OCI-LY1 (cell line): ENCODE measurements around the gene SYNPO2.

Experiments
- H2AFZ ChIP-seq: fragments of 200-600 bp; sonication (generic), shearing (Covaris generic); 2 replicates; pipeline ENCODE4 v1.6.0; 2014; ENCODE audit warnings: antibody characterized with exemption, mild to moderate bottlenecking, low read length
- H3F3A ChIP-seq: fragments of 200-600 bp; sonication (generic), shearing (Covaris generic); 2 replicates; pipeline ENCODE4 v1.6.0; 2014; ENCODE audit warnings: mild to moderate bottlenecking, antibody characterized with exemption, low read length, moderate library complexity; ENCODE audit not compliant: insufficient read depth
- H3K27ac ChIP-seq: fragments of 200-600 bp; sonication (generic); 2 replicates; pipeline ENCODE4 v1.5.1; 2014; ENCODE audit warnings: low read length, mixed run types, mild to moderate bottlenecking, low read depth; ENCODE audit not compliant: poor library complexity, severe bottlenecking
- H3K27me3 ChIP-seq: fragments of 200-600 bp; sonication (generic); 2 replicates; pipeline ENCODE4 v1.6.0; 2014; ENCODE audit warnings: antibody characterized with exemption, mild to moderate bottlenecking, low read length, moderate library complexity; ENCODE audit not compliant: insufficient read depth
- H3K36me3 ChIP-seq: fragments of 200-600 bp; sonication (generic); 2 replicates; pipeline ENCODE4 v1.6.1; 2014; ENCODE audit warnings: mild to moderate bottlenecking, antibody characterized with exemption, low read length, moderate library complexity, mixed read lengths; ENCODE audit not compliant: insufficient read depth
- H3K4me1 ChIP-seq: fragments of 200-600 bp; sonication (generic); 2 replicates; pipeline ENCODE4 v1.5.1; 2014; ENCODE audit warnings: mild to moderate bottlenecking, low read length, moderate library complexity; ENCODE audit not compliant: insufficient read depth, severe bottlenecking
- H3K4me2 ChIP-seq: fragments of 200-600 bp; sonication (generic), shearing (Covaris generic); 2 replicates; pipeline ENCODE4 v1.6.1; 2014; ENCODE audit warnings: low read length
- H3K4me3 ChIP-seq: fragments of 200-600 bp; sonication (generic); 2 replicates; pipeline ENCODE4 v1.5.1; 2014; ENCODE audit warnings: low read length, low read depth, mild to moderate bottlenecking, mixed read lengths; ENCODE audit not compliant: poor library complexity, severe bottlenecking
- H3K79me2 ChIP-seq: fragments of 200-600 bp; shearing (Covaris generic); 2 replicates; pipeline ENCODE4 v1.6.1; 2016; ENCODE audit warnings: mixed run types, low read length, mixed read lengths; ENCODE audit not compliant: insufficient read depth
- H3K9ac ChIP-seq: fragments of 200-600 bp; sonication (generic), shearing (Covaris generic); 2 replicates; pipeline ENCODE4 v1.6.1; 2014; ENCODE audit warnings: mild to moderate bottlenecking, low read length, mixed read lengths
- H3K9me2 ChIP-seq: fragments of 200-600 bp; sonication (generic), shearing (Covaris generic); 2 replicates; pipeline ENCODE4 v1.6.1; 2014; ENCODE audit warnings: low read depth, mild to moderate bottlenecking, low read length, mixed read lengths
- H3K9me3 ChIP-seq: fragments of 200-600 bp; shearing (Covaris generic); 2 replicates; pipeline ENCODE4 v1.6.1; 2014; ENCODE audit warnings: low read length, mixed read lengths
- H4K20me1 ChIP-seq: fragments of 200-600 bp; sonication (generic), shearing (Covaris generic); 2 replicates; pipeline ENCODE4 v1.6.0; 2016; ENCODE audit warnings: mild to moderate bottlenecking, low read length; ENCODE audit not compliant: insufficient read depth
- CTCF ChIP-seq: fragments of 200-600 bp; sonication (generic), shearing (Covaris generic); IDR thresholded peaks from 2 replicates; pipeline ENCODE4 v1.5.1; 2017; ENCODE audit warnings: mild to moderate bottlenecking, antibody characterized with exemption, low read length, moderate library complexity, mixed read lengths
- EZH2 ChIP-seq: fragments of 200-600 bp; sonication (generic), shearing (Covaris generic); IDR thresholded peaks from 2 replicates; pipeline ENCODE4 v1.8.0; 2017; ENCODE audit warnings: borderline replicate concordance, mixed run types, mild to moderate bottlenecking, antibody characterized with exemption, low read length, moderate library complexity, mixed read lengths

SYNPO2 gene

GRCh38 chr4:118941149-118941548 lies 52.5 kb downstream of the SYNPO2 start:
- Histone ChIP-seq H4K20me1 (no peaks in the 10 kb centered on the region), H2AFZ (no peak overlapping the region), H3K9ac (no peak overlapping the region), H3K4me3 (no peak overlapping the region), H3K36me3 (no peaks in the 10 kb centered on the region), H3K9me2 (no peaks in the 10 kb centered on the region), H3K9me3 (no peaks in the 10 kb centered on the region), H3K4me2 (no peak overlapping the region), H3K4me1 (no peaks in the 10 kb centered on the region), H3K79me2 (no peaks in the 10 kb centered on the region), H3F3A (no peaks in the 10 kb centered on the region), H3K27me3 (no peaks in the 10 kb centered on the region), H3K27ac (no peak overlapping the region)
- TF ChIP-seq CTCF (no peak), EZH2 (no peak)

GRCh38 chr4:118941799-118942198 lies 53.1 kb downstream of the SYNPO2 start:
- no peaks in the 10 kb centered on the region for H3K36me3 ChIP-seq
- H3K4me1 ChIP-seq, result no peaks in the 10 kb centered on the region
- no peak overlapping the region for H2AFZ ChIP-seq
- H3F3A ChIP-seq, result no peaks in the 10 kb centered on the region
- H3K9me2 ChIP-seq, result no peaks in the 10 kb centered on the region
- no peak overlapping the region for H3K4me3 ChIP-seq
- H3K27me3 ChIP-seq, result no peaks in the 10 kb centered on the region
- no peak overlapping the region for H3K27ac ChIP-seq
- H3K9ac ChIP-seq, result no peak overlapping the region
- no peak for TF ChIP-seq CTCF
- no peak for TF ChIP-seq EZH2
- no peaks in the 10 kb centered on the region for H3K79me2 ChIP-seq
- H4K20me1 ChIP-seq, result no peaks in the 10 kb centered on the region
- no peak overlapping the region for H3K4me2 ChIP-seq
- H3K9me3 ChIP-seq, result no peaks in the 10 kb centered on the region

GRCh38 chr4:118942465-118942864 lies 53.8 kb downstream of the SYNPO2 start:
- no peaks in the 10 kb centered on the region for H3K9me2 ChIP-seq
- no peaks in the 10 kb centered on the region for H3F3A ChIP-seq
- TF ChIP-seq EZH2, result no peak
- TF ChIP-seq CTCF, result no peak
- no peaks in the 10 kb centered on the region for H3K9me3 ChIP-seq
- H3K27ac ChIP-seq, result no peak overlapping the region
- no peak overlapping the region for H2AFZ ChIP-seq
- H3K4me3 ChIP-seq, result no peak overlapping the region
- H3K9ac ChIP-seq, result no peak overlapping the region
- H4K20me1 ChIP-seq, result no peaks in the 10 kb centered on the region
- H3K36me3 ChIP-seq, result no peaks in the 10 kb centered on the region
- no peaks in the 10 kb centered on the region for H3K4me1 ChIP-seq
- no peaks in the 10 kb centered on the region for H3K79me2 ChIP-seq
- no peaks in the 10 kb centered on the region for H3K27me3 ChIP-seq
- H3K4me2 ChIP-seq, result no peak overlapping the region
